Omental fat pad (tissue), 4 donors: Measurements from ENCODE around the gene RAMP3. TPM values are rescaled to one million over a fixed set of nuclear protein-coding genes. Genes with fewer than 3 reads are reported as not detected.
"Not testable (repeated sequence)": the region's sequence is repeated elsewhere in the genome, so short reads cannot be mapped to it uniquely, and the experiment has no call there.

Experiments used
- ATAC-seq: fragments of 150-250 bp; one replicate; pipeline ENCODE4 v1.9.1; 2016; ENCODE audit warnings: mild to moderate bottlenecking, moderate library complexity; ENCODE audit not compliant: low FRiP score
- DNase-seq: peaks from one replicate; pipeline ENCODE4 v3.0.0-alpha.2; 2019; ENCODE audit warnings: low spot score
- total RNA-seq, 4 donors: library from RNA; depleted of rRNA; stranded (reverse); fragments of >200 nt; gene quantifications; one replicate each; pipeline ENCODE4 v1.1.0, GENCODE V29; 2016
- TF ChIP-seq, protein P1 (sequence below), 3 donors: fragments of 450-650 bp; IDR thresholded peaks; one replicate each; pipeline ENCODE4 v1.5.1; 2016 to 2017; ENCODE audit warnings: antibody characterized with exemption in 3 of 3, mild to moderate bottlenecking in 3 of 3, moderate library complexity in 2 of 3

The RAMP3 gene
- total RNA-seq, 4 donors from 2014 or later = 24.6 to 310 (median 124) TPM

DNA sequence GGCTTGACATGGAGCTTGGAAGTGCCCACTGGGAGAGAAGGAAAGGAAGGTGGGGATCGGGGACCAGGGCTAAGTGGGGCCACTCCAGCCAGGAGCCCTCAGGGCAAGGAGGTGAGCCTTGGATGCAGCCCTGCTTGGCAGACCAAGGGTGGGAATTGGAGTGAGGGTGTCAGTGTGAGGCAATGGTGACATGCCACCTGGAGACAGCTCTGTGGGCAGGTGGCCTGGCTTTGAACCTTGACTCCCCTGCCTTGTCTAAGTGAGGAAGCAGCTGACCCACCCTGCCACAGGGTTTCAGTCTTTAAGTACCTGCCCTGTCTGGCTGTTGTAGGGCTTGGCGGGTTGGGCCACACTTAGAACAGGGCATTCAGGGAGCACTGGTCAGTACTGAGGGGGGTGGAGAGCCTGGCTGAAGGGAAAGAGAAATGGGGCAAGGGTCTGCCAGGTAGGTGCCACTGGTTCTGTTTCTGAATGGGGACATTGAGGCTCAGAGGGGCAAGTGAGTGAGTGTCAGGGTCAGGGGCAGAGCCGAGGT lies 4.8 kb downstream of the RAMP3 start:
- no peak for ATAC-seq
- TF ChIP-seq, protein P1, sequence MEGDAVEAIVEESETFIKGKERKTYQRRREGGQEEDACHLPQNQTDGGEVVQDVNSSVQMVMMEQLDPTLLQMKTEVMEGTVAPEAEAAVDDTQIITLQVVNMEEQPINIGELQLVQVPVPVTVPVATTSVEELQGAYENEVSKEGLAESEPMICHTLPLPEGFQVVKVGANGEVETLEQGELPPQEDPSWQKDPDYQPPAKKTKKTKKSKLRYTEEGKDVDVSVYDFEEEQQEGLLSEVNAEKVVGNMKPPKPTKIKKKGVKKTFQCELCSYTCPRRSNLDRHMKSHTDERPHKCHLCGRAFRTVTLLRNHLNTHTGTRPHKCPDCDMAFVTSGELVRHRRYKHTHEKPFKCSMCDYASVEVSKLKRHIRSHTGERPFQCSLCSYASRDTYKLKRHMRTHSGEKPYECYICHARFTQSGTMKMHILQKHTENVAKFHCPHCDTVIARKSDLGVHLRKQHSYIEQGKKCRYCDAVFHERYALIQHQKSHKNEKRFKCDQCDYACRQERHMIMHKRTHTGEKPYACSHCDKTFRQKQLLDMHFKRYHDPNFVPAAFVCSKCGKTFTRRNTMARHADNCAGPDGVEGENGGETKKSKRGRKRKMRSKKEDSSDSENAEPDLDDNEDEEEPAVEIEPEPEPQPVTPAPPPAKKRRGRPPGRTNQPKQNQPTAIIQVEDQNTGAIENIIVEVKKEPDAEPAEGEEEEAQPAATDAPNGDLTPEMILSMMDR (IDR thresholded peaks at IDR 0.05) = no peak
- no peak for DNase-seq

- ATAC-seq (no peak), DNase-seq (no peak)
Measured at GRCh38 chr7:45162943-45163691, 5.5 kb downstream of the RAMP3 start.

GRCh38 chr7:45163692-45164052 lies 6.1 kb downstream of the RAMP3 start:
- TF ChIP-seq, protein P1 (IDR thresholded peaks at IDR 0.05) = no peak
- ATAC-seq (no peak), DNase-seq (no peak)

More at GRCh38 chr7:45162943-45163691, 5.5 kb downstream of the RAMP3 start:
- TF ChIP-seq, protein P1 (IDR thresholded peaks at IDR 0.05) = no peak

GRCh38 chr7:45164271-45164670 lies 6.7 kb downstream of the RAMP3 start:
- not testable (repeated sequence) for ATAC-seq, DNase-seq

DNA sequence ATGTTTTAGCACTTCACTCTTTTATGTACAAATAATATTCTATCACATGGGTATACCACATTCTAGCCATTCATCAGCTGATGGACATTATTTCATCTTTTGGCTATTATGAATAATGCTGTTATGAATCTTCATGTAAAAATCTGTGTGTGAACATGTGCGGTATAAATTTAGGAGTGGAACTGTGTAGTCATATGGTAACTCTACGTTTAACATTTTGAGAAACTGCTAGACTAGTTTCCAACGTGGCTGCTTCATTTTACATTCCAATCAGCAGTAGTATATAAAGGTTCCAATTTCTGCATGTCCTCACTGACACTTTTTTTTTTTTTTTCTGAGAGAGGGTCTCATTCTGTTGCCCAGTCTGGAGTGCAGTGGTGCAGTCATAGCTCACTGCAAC lies 8.3 kb downstream of the RAMP3 start:
- TF ChIP-seq, protein P1 (IDR thresholded peaks at IDR 0.05) = no peak
- ATAC-seq (no peak), DNase-seq (no peak)

- ATAC-seq (no peak), DNase-seq (no peak)
- TF ChIP-seq, protein P1 (IDR thresholded peaks at IDR 0.05) = no peak
Measured at GRCh38 chr7:45171946-45172345, 14.4 kb downstream of the RAMP3 start.

- TF ChIP-seq, protein P1 (IDR thresholded peaks at IDR 0.05) = no peak
- ATAC-seq (no peak), DNase-seq (no peak)
Measured at GRCh38 chr7:45173596-45174327, 16.2 kb downstream of the RAMP3 start.
